Fibroblast of pulmonary artery (primary cell): ENCODE data around the gene CYB561D2.

Experiments
- DNase-seq: peaks from one replicate; pipeline ENCODE4 v3.0.0-alpha.2; 2010; ENCODE audit warnings: low read depth
- H3K4me3 ChIP-seq: replicated peaks from 2 replicates; pipeline ENCODE4 v1.5.1; 2011; ENCODE audit warnings: low read depth, mild to moderate bottlenecking, control low read depth, low read length, moderate library complexity
- CTCF ChIP-seq: IDR thresholded peaks from 2 replicates; pipeline ENCODE4 v1.5.1; 2011; ENCODE audit warnings: mild to moderate bottlenecking, control low read depth, low read length, inconsistent platforms; ENCODE audit errors: missing control alignments

The CYB561D2 gene

DNA sequence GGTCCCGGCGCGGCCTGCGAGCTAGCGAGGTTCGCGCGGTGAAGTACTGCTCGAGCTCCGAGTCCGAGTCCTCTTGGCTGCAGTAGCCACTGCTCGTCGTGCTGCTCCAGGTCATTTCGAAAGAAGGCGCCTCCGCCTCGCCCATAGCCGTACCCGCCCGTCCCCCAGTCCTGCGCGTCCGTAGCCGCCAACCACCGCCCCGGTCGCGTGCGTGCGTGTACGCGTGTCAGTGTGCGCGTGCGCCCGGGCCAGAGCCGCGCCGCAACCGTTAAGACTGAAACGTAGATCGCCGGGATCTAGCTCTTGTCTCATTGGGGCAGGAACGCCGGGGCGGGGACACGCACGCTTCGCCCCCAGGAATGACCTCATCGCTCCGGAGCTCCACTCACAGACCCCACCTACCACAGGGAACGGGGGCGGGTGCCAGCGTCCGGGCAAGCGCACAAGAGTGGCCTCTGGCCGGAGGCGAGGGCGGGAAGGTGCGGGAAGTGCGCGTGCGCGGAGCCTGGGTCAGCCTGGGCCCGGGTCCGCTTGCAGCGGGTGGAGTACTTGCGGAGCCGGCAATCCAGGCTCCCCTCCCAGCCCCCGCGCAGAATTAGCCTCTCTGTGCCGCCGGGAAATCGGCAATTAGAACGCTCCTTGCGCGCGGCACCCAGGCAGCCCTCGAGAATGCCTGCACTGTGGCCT is 13.3 kb upstream of the CYB561D2 start:
- DNase-seq, result peak; percentile 100
- TF ChIP-seq CTCF, result no peak
- H3K4me3 ChIP-seq, result peak overlapping the region; percentile 94

DNA sequence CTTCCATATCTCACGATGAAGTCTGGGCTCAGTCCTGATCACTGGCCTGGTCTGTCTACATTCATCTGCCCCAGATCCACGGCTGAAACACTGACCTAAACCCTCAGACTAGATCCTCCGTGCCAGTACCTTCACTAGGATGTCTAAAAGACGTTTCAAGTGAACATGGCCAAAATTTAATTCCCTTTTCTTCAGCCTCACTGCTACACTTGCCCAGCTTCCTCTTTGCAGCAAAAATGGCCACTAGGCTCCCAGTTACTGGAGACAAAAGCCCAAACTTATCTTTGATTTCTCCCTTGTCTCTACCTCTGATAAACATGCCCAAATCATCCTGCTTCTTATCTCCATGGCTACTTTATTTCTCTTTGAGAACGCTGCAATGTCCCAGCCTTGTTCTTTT is 11.7 kb upstream of the CYB561D2 start:
- no peak overlapping the region for H3K4me3 ChIP-seq
- DNase-seq, result no peak
- TF ChIP-seq CTCF, result no peak

DNA sequence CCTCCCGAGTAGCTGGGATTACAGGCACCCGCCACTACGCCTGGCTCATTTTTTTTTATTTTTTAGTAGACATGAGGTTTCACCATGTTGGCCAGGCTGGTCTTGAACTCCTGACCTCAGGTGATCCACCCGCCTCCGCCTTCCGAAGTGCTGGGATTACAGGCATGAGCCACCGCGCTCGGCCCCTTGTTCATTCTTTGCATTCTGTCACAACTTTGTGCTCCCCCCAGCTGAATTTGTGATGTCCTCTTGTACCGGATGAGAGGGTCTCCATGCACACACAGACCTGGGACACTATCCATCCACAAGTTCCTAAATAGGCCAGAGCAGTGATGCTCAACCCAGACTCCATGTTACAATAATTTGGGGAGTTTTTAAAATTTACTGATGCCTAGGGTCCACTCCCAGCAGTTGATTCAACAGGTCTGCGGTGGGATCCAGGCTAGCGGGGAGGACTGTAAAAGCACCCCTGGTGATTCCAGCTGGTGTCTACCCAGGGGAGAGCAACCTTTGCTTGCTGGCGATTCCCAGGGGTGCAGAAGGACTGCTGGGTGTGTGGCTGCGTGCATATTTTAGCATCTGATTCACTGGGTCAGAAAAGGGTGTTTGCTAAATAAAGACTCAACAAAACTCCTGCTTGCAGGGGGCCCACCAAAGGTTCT is 11.0 kb upstream of the CYB561D2 start:
- TF ChIP-seq CTCF, result no peak
- peak; percentile 41 for DNase-seq
- H3K4me3 ChIP-seq, result peak overlapping the region; percentile 43

DNA sequence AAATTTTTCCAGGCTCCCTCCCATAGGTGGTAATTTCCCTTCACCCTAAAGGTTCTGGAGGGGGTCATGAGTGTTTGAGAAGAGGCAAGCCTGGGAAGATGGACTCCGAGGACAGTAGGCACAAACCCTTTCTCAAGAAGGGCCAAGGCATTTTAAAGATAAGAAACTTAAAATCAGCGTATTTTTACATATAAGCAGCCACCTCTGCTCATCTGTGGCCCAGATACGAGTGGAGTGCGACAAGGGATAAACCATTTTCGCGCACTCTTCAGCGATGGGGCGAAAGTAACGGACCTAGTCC is 10.6 kb upstream of the CYB561D2 start:
- no peak for DNase-seq
- H3K4me3 ChIP-seq, result peak overlapping the region; percentile 43
- no peak for TF ChIP-seq CTCF

GRCh38 chr3:50340448-50341329 is 10.0 kb upstream of the CYB561D2 start, which contains the start of gene RASSF1:
Gene RASSF1 (minus strand): TSS chr3:50340836. CDS start chr3:50340805, 31 bp downstream.
- TF ChIP-seq CTCF, result no peak
- DNase-seq, result peak; percentile 41
- H3K4me3 ChIP-seq, result peak within 1 kb of the TSS; percentile 43

GRCh38 chr3:50341537-50341936 is 9.1 kb upstream of the CYB561D2 start:
- H3K4me3 ChIP-seq, result peak overlapping the region; percentile 43
- no peak for TF ChIP-seq CTCF

More at GRCh38 chr3:50341537-50341936, 9.1 kb upstream of the CYB561D2 start:
- no peak for DNase-seq
